Measurements from ENCODE around the gene MKI67.
"Not testable (repeated sequence)": the region's sequence is repeated elsewhere in the genome, so short reads cannot be mapped to it uniquely, and the experiment has no call there.

Gene MKI67

DNA sequence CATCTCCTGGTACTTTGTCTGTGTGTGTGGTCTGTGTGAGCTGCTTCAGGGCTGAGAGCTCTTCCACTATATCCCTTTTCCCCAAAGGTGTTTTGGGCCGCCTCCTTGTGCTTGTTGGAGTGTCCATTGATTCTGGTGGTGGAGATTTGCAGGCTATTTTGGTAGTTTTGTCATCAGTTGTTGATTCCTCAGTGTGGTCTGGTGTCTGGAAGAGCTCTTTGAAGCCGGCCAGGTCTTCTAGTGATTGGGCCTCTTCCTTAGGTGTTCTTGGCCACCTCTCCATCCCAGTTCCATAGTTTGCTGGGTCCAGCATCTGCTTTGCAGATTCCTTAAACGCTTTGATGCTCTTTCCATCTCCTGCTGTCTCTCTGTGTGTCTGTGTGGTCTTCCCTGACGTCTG lies 20.8 kb downstream of the MKI67 start:
- DNase-seq, result no peak

DNA sequence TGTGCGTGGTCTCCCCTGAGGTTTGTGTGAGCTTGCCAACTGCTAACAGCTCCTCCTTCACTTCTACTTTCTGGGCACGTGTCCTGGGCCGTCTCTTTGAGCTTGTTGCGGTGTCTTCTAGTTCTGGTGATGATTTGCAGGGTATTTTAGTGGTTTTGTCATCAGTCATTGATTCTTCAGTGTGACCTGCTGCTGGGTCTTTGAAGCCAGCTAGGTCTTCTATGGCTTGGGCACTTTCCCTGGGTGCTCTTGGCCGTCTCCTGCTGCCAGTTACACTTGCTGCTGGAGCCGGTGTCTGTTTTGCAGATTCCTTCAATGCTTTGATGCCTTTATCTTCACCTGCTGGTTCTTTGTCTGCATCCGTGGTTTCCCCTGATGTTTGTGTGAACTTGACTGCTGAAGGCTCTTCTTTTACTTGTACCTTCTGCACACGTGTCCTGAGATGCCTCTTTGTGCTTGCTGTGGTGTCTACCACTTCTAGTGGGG lies 23.0 kb downstream of the MKI67 start:
- DNase-seq, result no peak

DNA sequence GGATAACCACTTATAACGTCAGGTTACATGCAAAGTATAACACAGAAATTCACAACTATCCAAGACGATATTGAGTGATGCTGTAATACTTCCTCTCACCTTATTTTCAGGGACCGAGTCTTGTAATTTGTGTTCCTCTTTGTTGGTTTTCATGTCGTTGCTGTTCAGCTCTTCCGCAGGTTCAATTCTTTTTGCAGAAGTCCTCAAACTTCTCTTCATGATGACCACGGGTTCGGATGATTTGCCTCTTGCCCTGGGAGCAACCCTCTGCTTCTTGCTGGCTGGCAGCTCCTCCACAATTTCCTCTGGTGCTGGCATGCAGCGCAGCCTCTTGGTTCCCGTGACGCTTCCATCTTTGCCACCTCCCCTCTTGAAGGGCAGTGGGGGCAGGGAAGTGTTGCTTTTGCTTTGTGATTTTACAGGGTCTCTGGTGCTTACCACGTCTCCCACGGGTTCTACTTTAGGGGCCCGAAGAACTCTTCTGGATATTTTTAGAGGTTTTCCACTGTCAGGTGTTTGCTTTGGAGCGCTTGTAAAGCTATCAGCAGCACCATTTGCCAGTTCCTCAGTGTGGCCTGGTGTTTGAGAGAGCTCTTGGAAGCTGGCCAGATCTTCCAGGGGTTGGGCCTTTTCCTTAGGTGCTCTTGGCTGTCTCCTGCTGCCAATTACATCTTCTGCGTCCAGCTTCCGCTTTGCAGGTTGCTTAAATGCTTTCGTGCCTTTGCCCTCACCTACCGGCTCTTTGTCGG lies 23.6 kb downstream of the MKI67 start:
- no peak for DNase-seq

- no peak for DNase-seq
Measured at GRCh38 chr10:128101901-128102300, 24.3 kb downstream of the MKI67 start.

GRCh38 chr10:128099901-128100300 lies 26.3 kb downstream of the MKI67 start:
- no peak for DNase-seq

- DNase-seq, result no peak
Measured at GRCh38 chr10:128098631-128099030, 27.6 kb downstream of the MKI67 start.

GRCh38 chr10:128097783-128098182 lies 28.4 kb downstream of the MKI67 start:
- DNase-seq, result no peak

- DNase-seq, result no peak
Measured at GRCh38 chr10:128096486-128097199, 29.6 kb downstream of the MKI67 start.

- no peak for DNase-seq
Measured at GRCh38 chr10:128095753-128096469, 30.3 kb downstream of the MKI67 start.

- DNase-seq, result peak; percentile 23 to 43
Measured at GRCh38 chr10:128095027-128095752, 31.0 kb downstream of the MKI67 start.

DNA sequence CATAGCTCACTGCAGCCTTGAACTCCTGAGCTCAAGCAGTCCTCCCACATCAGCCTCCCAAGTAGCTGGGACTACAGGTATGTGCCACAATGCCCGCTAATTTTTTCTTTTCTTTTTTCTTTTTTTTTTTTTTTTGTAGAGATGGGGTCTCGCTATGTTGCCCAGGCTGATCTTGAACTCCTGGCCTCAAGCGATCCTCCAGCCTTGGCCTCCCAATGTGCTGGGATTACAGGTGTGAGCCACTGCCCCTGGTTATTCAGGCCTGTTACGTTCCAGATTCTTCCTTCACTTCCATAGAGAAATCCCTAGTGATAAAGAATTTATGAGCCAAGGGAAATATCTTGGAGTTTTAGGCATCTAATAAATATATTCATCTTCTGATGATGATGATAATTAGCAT lies 31.6 kb downstream of the MKI67 start:
- not testable (repeated sequence) for DNase-seq

DNA sequence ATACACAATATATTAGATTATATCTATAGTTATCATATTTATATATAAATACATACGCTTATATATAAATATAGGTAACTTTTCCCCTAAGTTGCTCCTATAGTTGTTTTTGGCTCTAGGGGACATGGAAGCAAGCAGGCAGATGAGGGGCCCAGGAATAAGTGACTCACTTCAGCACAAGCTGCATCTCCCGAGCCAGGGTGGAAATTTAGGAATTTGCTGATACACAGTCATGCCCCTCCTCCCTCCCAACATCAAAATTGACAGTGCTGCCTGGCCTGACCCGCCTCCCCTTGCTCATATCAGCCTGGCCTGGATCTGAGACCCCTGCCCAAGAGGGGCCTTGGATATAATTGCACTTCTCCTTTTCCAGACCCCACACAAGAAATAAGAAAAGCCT lies 33.8 kb downstream of the MKI67 start:
- DNase-seq, result no peak

DNA sequence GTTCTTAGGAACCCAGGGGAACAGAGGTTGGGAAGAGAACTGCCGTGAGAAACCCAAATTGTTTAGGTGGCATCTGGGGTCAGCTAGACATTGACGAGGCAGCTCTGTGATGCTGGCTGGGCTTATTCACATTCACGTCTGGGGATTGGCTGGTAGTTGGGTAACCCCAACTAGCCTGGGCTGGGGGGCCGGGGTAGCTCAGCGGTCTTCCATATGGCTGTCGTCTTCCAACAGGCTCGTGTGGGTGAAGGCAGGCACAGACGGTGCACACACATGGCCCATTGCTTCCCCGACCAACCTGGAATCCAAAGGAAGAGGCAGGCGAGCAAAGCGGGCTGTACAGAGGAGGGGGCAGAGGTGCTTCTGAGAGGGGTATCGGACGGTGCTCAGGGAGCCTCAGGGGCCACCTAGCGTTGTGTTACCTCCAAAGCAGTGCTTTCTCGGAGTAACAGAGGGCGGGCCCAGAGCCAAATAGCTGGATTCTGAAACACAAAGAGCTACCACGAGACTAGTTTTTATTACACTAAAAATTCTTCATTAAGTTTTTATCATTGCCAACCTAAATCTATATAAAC lies 34.5 kb downstream of the MKI67 start:
- no peak for DNase-seq

- DNase-seq, result no peak
Measured at GRCh38 chr10:128087884-128088709, 38.1 kb downstream of the MKI67 start.

DNA sequence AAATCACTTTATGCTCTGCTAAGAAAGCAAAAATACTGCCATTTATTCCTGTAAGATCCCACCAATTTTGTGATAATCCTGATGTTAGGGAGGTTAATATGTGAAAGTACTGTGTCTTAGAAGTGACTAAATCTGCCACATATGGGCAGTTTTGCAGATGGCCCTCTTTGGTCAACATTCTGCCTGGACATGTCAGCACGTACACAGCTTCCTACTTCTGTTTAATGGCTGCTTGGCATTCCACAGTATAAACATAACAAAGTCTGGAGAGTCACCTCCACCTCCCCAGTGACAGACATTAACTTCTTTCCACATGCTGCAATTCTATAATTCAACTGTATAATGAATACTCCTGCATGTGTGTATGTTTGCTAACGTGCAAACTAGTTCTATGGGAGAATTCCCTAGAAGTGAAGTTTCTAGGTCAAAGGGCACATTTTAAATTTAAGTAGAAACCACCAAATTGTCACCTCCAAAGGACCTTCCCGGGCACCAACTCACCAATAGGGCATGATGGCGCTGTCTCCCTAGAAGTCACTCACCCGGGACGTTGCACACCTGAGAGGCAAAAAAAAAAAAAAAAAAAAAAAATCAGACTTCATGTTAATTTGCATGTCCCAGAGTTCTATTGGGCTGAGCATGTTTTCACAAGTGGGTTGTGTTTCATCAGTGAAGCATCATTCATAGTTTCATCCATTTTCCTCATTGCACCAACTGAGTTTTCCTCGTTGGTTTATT lies 38.9 kb downstream of the MKI67 start:
- no peak for DNase-seq

- DNase-seq, result no peak
Measured at GRCh38 chr10:128086003-128086863, 40.0 kb downstream of the MKI67 start.

GRCh38 chr10:128084991-128085390 lies 41.2 kb downstream of the MKI67 start:
- DNase-seq, result no peak

DNA sequence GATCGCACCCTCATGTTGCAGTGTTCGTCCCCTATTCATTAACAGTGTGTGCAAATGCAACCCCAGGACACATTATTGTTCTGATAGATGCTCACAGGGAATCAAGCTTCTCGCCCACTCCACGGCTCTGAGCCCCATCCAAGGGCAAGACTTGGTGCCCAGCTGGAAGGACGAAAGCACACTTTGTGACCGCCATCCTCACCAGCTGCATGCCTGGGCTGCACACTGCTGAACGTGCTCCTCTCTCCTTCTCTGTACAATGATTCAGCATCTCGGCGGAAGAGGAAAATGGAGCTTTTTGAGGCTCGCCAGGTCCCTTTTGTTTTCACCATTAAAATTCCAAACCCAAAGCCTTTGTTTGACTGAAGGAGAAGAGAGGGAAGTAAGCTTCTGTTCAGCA lies 41.9 kb downstream of the MKI67 start:
- DNase-seq, result no peak

GRCh38 chr10:128083191-128083895 lies 42.9 kb downstream of the MKI67 start:
- DNase-seq, result no peak
